IMR-90 (cell line): ENCODE measurements around the gene EML6. TPM values are rescaled to one million over a fixed set of nuclear protein-coding genes. Genes with fewer than 3 reads are reported as not detected.

Experiments
- ATAC-seq: fragments of 200-7000 bp; cut with Tn5 transposase; 2 replicates; pipeline ENCODE4 v1.9.1; 2020; ENCODE audit warnings: low read depth, mild to moderate bottlenecking, moderate library complexity
- BruUV-seq: library from RNA; stranded (reverse); fragments of 400-500 nt; replicated peaks from 2 replicates; lab custom pipeline; 2021; lab: Mats Ljungman, UMichigan
- CTCF ChIA-PET: fragments of 300-600 bp; formaldehyde crosslinking; extraction: SDS; loops from one replicate; lab custom pipeline; 2021; ENCODE audit warnings: antibody characterized with exemption; lab: Yijun Ruan, JAX
- POLR2A ChIA-PET: fragments of 300-600 bp; sonication (Branson Sonifier 250); formaldehyde crosslinking; loops from one replicate; lab custom pipeline; 2022; ENCODE audit warnings: antibody characterized with exemption; ENCODE audit not compliant: unreplicated experiment; lab: Charles Lee
- DNase-seq: peaks from one replicate; pipeline ENCODE4 v3.0.0; 2013
- H2AFZ ChIP-seq: replicated peaks from 2 replicates; pipeline ENCODE3; 2013; ENCODE audit warnings: low read length, mild to moderate bottlenecking; ENCODE audit not compliant: poor library complexity
- H2AK5ac ChIP-seq: 2 replicates; pipeline ENCODE4 v1.6.1; 2013; ENCODE audit warnings: low read depth, low read length, inconsistent platforms
- H2AK9ac ChIP-seq: replicated peaks from 2 replicates; pipeline ENCODE3; 2013; ENCODE audit warnings: mild to moderate bottlenecking, low read depth, low read length, moderate library complexity; ENCODE audit not compliant: poor library complexity
- H2BK120ac ChIP-seq: 2 replicates; pipeline ENCODE4 v1.6.1; 2013; ENCODE audit warnings: low read depth, low read length, inconsistent platforms
- H2BK15ac ChIP-seq: 3 replicates; pipeline ENCODE4 v1.6.1; 2013; ENCODE audit warnings: low read depth, low read length, inconsistent platforms
- H2BK20ac ChIP-seq: 2 replicates; pipeline ENCODE4 v1.6.1; 2013; ENCODE audit warnings: low read depth, mild to moderate bottlenecking, inconsistent platforms, low read length, moderate library complexity
- H2BK5ac ChIP-seq: 2 replicates; pipeline ENCODE4 v1.6.1; 2013; ENCODE audit warnings: mild to moderate bottlenecking, low read depth, low read length, inconsistent platforms; ENCODE audit not compliant: poor library complexity, severe bottlenecking
- H3K14ac ChIP-seq: replicated peaks from 2 replicates; pipeline ENCODE4 v1.6.1; 2013; ENCODE audit warnings: low read depth, low read length, inconsistent platforms
- H3K18ac ChIP-seq: 2 replicates; pipeline ENCODE4 v1.6.1; 2013; ENCODE audit warnings: low read depth, low read length, control low read depth
- H3K23ac ChIP-seq: 2 replicates; pipeline ENCODE4 v1.6.1; 2013; ENCODE audit warnings: low read depth, low read length, inconsistent platforms
- H3K27ac ChIP-seq: 2 replicates; pipeline ENCODE4 v1.5.1; 2013; ENCODE audit warnings: mild to moderate bottlenecking, control low read depth, low read length; ENCODE audit not compliant: insufficient read depth
- H3K27me3 ChIP-seq: 2 replicates; pipeline ENCODE4 v1.6.1; 2013; ENCODE audit warnings: low read length; ENCODE audit not compliant: control insufficient read depth, insufficient read depth
- H3K36me3 ChIP-seq: 2 replicates; pipeline ENCODE4 v1.6.1; 2013; ENCODE audit warnings: low read length, mixed read lengths; ENCODE audit not compliant: control insufficient read depth, insufficient read depth
- H3K4ac ChIP-seq: 2 replicates; pipeline ENCODE4 v1.6.1; 2013; ENCODE audit warnings: low read depth, low read length, inconsistent platforms
- H3K4me1 ChIP-seq: 2 replicates; pipeline ENCODE4 v1.6.1; 2013; ENCODE audit warnings: low read length, mixed read lengths; ENCODE audit not compliant: control insufficient read depth, insufficient read depth
- H3K4me2 ChIP-seq: 2 replicates; pipeline ENCODE4 v1.6.1; 2013; ENCODE audit warnings: low read depth, mild to moderate bottlenecking, control low read depth, low read length, moderate library complexity
- H3K4me3 ChIP-seq: 2 replicates; pipeline ENCODE4 v1.5.1; 2013; ENCODE audit warnings: low read depth, mild to moderate bottlenecking, control low read depth, low read length, moderate library complexity; ENCODE audit not compliant: insufficient read depth
- H3K56ac ChIP-seq: 2 replicates; pipeline ENCODE4 v1.6.1; 2013; ENCODE audit warnings: low read length, inconsistent platforms; ENCODE audit not compliant: insufficient read depth; ENCODE audit errors: extremely low read depth
- H3K79me1 ChIP-seq, 2 experiments: 2 replicates each; pipeline ENCODE4 v1.6.1; 2013; ENCODE audit warnings: low read length in 2 of 2, inconsistent platforms in 1 of 2, low read depth in 1 of 2
- H3K9ac ChIP-seq: 2 replicates; pipeline ENCODE4 v1.6.1; 2013; ENCODE audit warnings: low read depth, low read length, control low read depth
- H3K9me1 ChIP-seq: 2 replicates; pipeline ENCODE4 v1.6.1; 2013; ENCODE audit warnings: low read length, inconsistent platforms; ENCODE audit not compliant: insufficient read depth
- H3K9me3 ChIP-seq: 2 replicates; pipeline ENCODE4 v1.6.1; 2013; ENCODE audit warnings: low read length; ENCODE audit not compliant: control insufficient read depth, insufficient read depth
- H4K20me1 ChIP-seq: 2 replicates; pipeline ENCODE4 v1.6.1; 2013; ENCODE audit warnings: low read length, inconsistent platforms; ENCODE audit not compliant: insufficient read depth
- H4K5ac ChIP-seq: 2 replicates; pipeline ENCODE4 v1.6.1; 2013; ENCODE audit warnings: mild to moderate bottlenecking, low read depth, low read length, control low read depth
- H4K8ac ChIP-seq, 2 experiments: 2 replicates each; pipeline ENCODE4 v1.6.1; 2013; ENCODE audit warnings: low read depth in 2 of 2, low read length in 2 of 2, control low read depth in 1 of 2, inconsistent platforms in 1 of 2
- H4K91ac ChIP-seq: 2 replicates; pipeline ENCODE4 v1.6.1; 2013; ENCODE audit warnings: low read depth, low read length, inconsistent platforms; ENCODE audit not compliant: insufficient read depth
- CHD1 ChIP-seq: IDR thresholded peaks from 2 replicates; pipeline ENCODE4 v1.6.1; 2012; ENCODE audit warnings: low read depth, low read length, improper control_type of control experiment
- CTCF ChIP-seq: conservative IDR thresholded peaks from 2 replicates; pipeline ENCODE4 v1.5.1; 2012; ENCODE audit warnings: mild to moderate bottlenecking, low read depth, low read length, improper control_type of control experiment
- ELK1 ChIP-seq: fragments of 150-350 bp; IDR thresholded peaks from 2 replicates; pipeline ENCODE4 v1.6.1; 2016; ENCODE audit warnings: low read depth, mild to moderate bottlenecking, low read length, moderate library complexity, borderline replicate concordance
- FOS ChIP-seq: fragments of 150-350 bp; IDR thresholded peaks from 2 replicates; pipeline ENCODE4 v1.6.1; 2016; ENCODE audit warnings: low read depth, low read length
- MAZ ChIP-seq: IDR thresholded peaks from 2 replicates; pipeline ENCODE4 v1.6.1; 2012; ENCODE audit warnings: low read depth, mild to moderate bottlenecking, low read length, improper control_type of control experiment, moderate library complexity, borderline replicate concordance
- POLR2A ChIP-seq: IDR thresholded peaks from 2 replicates; pipeline ENCODE4 v1.6.1; 2012; ENCODE audit warnings: mild to moderate bottlenecking, low read depth, low read length
- RAD21 ChIP-seq: IDR thresholded peaks from 2 replicates; pipeline ENCODE4 v1.6.1; 2012; ENCODE audit warnings: low read length, improper control_type of control experiment
- RCOR1 ChIP-seq: IDR thresholded peaks from 2 replicates; pipeline ENCODE4 v1.6.1; 2012; ENCODE audit warnings: mild to moderate bottlenecking, low read length, improper control_type of control experiment; ENCODE audit not compliant: insufficient replicate concordance
- RFX5 ChIP-seq: IDR thresholded peaks from 2 replicates; pipeline ENCODE4 v1.8.0; 2012; ENCODE audit warnings: low read depth, mild to moderate bottlenecking, low read length, moderate library complexity
- SMC3 ChIP-seq: fragments of 150-350 bp; IDR thresholded peaks from 2 replicates; pipeline ENCODE4 v1.6.1; 2016; ENCODE audit warnings: low read depth, mild to moderate bottlenecking, antibody characterized with exemption, low read length, moderate library complexity
- USF2 ChIP-seq: fragments of 150-350 bp; IDR thresholded peaks from 2 replicates; pipeline ENCODE4 v1.6.1; 2017; ENCODE audit warnings: mild to moderate bottlenecking, antibody characterized with exemption, low read length, low read depth
- WGBS, 2 experiments: methylation state at CpG; one replicate each; pipeline versions ENCODE4 v1.1.5 to v1.1.7; 2013; ENCODE audit warnings: missing lambda C conversion rate in 2 of 2; ENCODE audit not compliant: insufficient read length in 1 of 2; ENCODE audit errors: extremely low coverage in 2 of 2; 5-methylcytosine and 5-hydroxymethylcytosine counted together
- dilution Hi-C: fragments of 300-500 bp; cut with HindIII; formaldehyde crosslinking; loops from one replicate; pipeline ENCODE4 v1.14.3; 2018; ENCODE audit warnings: low sequenced_read_pairs; ENCODE audit not compliant: unreplicated experiment
- in situ Hi-C: fragments of 300-500 bp; cut with MboI; formaldehyde crosslinking; loops from 3 replicates; pipeline ENCODE4 v1.14.3; 2019; ENCODE audit warnings: low sequenced_read_pairs, inconsistent platforms, mixed read lengths
- intact Hi-C: fragments of 100-400 bp; cut with micrococcal nuclease; formaldehyde crosslinking; loops from 2 replicates; pipeline ENCODE4 v1.10.0; 2022
- polyA plus RNA-seq, 3 experiments: library from polyadenylated mRNA; depleted of rRNA; stranded (reverse); fragments of >200 nt; gene quantifications; 2 replicates each; pipeline ENCODE4 v1.2.3, GENCODE V29; 2012; ENCODE audit warnings: low replicate concordance in 1 of 3
- total RNA-seq: library from RNA; depleted of rRNA; stranded (reverse); fragments of >200 nt; gene quantifications from 2 replicates; pipeline ENCODE4 v1.2.3, GENCODE V29; 2012

EML6 gene
- total and polyA plus RNA-seq, 2 of the 4 experiments (the other 2 are of a cell fraction) = 0.18 to 0.19 TPM

GRCh38 chr2:54863660-54864059 is 140.2 kb downstream of the EML6 start:
- no TSS peak for BruUV-seq
- ATAC-seq (no peak), DNase-seq (no peak)
- no peak overlapping the region for H2BK15ac ChIP-seq
- H3K4me3 ChIP-seq = no peak overlapping the region
- no peak overlapping the region for H4K5ac ChIP-seq
- no peaks in the 10 kb centered on the region for H3K79me1 ChIP-seq
- no peak overlapping the region for H3K4me2 ChIP-seq
- H3K14ac ChIP-seq = no peak overlapping the region
- H3K9me3 ChIP-seq = no peaks in the 10 kb centered on the region
- dilution Hi-C loops = no loop called here
- intact Hi-C loops = no loop called here
- no peak overlapping the region for H4K8ac ChIP-seq
- H3K9me1 ChIP-seq = peaks cover 4% of the 10 kb centered on the region
- no CpG with 5 or more reads among the region's 5 CpGs for WGBS, 2 experiments
- no peaks in the 10 kb centered on the region for H3K36me3 ChIP-seq
- TF ChIP-seq RAD21 (no peak), CTCF (no peak), CHD1 (no peak), RFX5 (no peak), MAZ (no peak), SMC3 (no peak), FOS (no peak), RCOR1 (no peak), ELK1 (no peak), USF2 (no peak), POLR2A (no peak)
- peaks cover 3% of the 10 kb centered on the region for H3K27me3 ChIP-seq
- H3K27ac ChIP-seq = no peak overlapping the region
- H3K9ac ChIP-seq = no peak overlapping the region
- no peak overlapping the region for H3K18ac ChIP-seq
- no peak overlapping the region for H2BK5ac ChIP-seq
- no peak overlapping the region for H3K4ac ChIP-seq
- no peak overlapping the region for H2AFZ ChIP-seq
- no peak overlapping the region for H2AK9ac ChIP-seq
- H4K91ac ChIP-seq = no peak overlapping the region
- H2BK120ac ChIP-seq = no peak overlapping the region
- no peak overlapping the region for H3K56ac ChIP-seq
- no peaks in the 10 kb centered on the region for H4K20me1 ChIP-seq
- CTCF ChIA-PET = no interaction called here
- POLR2A ChIA-PET = no interaction called here
- in situ Hi-C loops = no loop called here
- H2AK5ac ChIP-seq = no peak overlapping the region
- H3K4me1 ChIP-seq = peaks cover 2% of the 10 kb centered on the region
- H2BK20ac ChIP-seq = no peak overlapping the region
- H3K23ac ChIP-seq = no peak overlapping the region
